NCI-H748 treated with DMSO at 0.1 percent for 48 hours (cell line): ENCODE data around the gene INAFM1.
"Not testable (repeated sequence)": the region's sequence is repeated elsewhere in the genome, so short reads cannot be mapped to it uniquely, and the experiment has no call there.

Experiments
- DNase-seq: peaks from one replicate; lab custom pipeline; 2025; lab: John Stamatoyannopoulos, UW

The INAFM1 gene

DNA sequence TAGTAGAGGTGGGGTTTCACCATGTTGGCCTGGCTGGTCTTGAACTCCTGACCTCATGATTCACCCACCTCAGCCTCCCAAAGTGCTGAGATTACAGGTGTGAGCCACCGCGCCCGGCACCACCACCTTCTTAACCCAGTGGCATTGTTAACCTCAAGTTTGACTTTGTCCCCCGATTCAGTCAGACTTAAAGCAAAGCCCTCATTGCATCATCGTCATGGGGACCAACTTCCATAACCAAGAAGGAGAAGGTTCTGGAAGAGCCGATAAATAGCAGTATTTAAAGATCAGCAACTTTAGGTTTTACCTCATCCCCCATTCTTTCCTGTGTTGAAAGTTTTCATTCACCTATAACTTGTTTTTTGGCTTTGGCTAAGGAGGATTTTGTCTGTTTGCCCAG lies 6.7 kb upstream of the INAFM1 start:
- DNase-seq, result no peak

- no peak for DNase-seq
Observed at GRCh38 chr19:47269596-47269995, 5.1 kb upstream of the INAFM1 start.

DNA sequence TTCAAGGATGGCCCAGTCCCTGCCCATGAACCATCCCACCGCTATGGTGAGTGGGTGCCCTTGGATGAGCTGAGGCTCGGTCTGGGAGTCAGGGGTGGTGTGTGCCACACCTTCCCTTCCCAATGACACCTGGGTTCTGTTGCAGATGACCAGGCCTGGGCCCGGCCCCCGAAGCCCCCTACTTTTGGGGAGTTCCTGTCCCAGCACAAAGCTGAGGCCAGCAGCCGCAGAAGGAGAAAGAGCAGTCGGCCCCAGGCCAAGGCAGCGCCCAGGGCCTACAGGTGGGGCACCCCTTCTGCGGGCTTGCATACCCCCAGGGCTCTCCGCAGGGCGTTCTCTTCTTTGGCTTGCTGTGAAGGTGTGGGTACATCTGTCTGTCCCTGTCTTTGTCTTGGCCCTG lies 4.3 kb upstream of the INAFM1 start:
- DNase-seq, result no peak

DNA sequence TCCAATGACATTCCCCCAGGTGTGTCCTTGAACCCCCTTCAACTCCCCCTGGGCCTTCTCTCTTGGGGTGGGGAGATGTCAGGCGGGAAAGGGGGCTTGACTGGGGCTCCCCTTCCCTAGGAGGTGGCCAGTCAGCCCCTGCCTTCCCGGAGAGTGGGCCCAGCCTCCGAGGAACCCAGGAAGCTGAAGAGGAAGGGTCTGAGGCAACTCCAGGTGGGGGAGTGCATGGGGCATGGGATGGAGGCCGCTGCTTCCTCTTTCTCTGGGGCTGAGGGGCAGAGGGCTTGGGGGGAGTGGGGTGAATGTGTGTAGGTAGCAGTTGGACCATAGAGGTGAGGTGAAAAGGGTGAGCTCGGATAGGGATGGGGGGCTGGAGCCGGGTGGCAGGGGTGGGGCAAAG lies 2.7 kb upstream of the INAFM1 start:
- no peak for DNase-seq

- DNase-seq, result no peak
Observed at GRCh38 chr19:47272448-47273312, 2.0 kb upstream of the INAFM1 start.

DNA sequence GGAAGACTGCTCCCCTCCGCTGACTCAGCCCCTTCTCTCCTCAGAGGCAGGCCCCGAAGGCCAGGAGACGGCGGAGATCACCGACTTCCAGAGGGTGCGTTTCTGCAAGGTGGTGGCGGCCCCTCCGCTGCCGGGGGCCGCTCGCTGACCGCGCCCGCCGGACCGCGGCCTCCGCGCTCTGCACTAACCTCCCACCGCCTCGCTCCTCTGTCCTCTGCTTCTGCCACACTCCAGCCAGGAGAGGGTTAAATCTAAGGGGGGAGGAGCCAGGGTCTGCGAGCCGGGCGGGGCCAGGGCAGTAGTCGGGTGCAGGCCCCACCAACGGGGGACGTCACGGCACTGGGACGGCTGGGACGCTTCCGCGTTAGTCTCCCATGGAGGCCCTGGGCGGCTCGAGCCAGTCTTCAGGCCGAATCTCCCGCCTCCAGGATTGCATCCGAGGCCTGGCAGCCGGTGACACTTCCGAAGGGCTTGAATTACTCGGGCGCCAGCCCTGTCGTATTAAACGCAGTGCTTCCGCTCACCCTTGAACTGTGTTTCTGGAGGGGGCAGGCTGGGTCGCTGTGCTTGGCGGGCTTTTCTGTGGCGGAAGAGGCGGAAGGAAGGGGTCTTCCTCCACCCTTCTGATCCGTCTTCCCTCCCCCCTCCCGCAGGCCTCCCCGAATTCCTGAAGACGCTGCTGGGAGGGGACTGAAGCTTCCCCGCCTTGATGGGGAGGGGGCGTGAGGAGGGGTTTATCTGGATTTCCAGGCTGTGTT lies 1.2 kb upstream of the INAFM1 start:
- peak; percentile 76 for DNase-seq

GRCh38 chr19:47274891-47275761 lies 441 bp downstream of the INAFM1 start:
- no peak for DNase-seq

DNA sequence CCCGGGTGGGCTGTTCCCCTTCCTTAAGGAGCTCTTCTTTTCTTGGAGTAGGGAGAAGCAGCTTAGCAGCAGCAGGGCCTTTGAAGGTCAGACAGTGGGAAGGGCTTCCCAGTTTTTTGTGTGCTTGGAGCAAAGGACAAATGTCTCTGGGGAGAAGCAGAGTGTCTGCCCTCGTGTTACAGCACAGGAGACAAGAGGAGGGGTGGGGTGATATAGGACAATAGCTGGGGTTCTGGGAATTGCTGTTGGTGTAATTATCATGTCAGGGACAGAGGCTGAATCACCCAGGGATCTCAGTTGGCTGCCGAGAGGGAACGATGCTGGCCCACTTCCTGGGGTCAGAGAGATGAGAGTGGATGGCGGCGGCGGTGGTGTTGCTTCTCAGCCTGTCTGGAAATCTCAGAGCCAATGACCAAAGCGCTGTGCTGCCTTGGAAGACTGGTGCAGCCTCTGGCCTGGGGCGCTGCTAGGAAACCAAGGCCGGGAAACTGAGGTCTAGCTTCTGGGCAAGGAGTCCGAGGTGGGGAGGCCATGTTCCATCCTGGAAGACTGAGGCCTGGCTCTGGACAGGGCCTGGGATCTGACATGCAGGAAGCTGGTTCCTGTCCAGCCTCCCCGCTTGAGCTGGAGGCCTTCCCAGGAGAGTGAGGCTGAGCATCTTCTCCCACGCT lies 1.2 kb downstream of the INAFM1 start:
- no peak for DNase-seq

GRCh38 chr19:47276513-47276912 lies 1.8 kb downstream of the INAFM1 start:
- DNase-seq, result not testable (repeated sequence)

GRCh38 chr19:47280183-47280797 lies 5.6 kb downstream of the INAFM1 start:
- no peak for DNase-seq

DNA sequence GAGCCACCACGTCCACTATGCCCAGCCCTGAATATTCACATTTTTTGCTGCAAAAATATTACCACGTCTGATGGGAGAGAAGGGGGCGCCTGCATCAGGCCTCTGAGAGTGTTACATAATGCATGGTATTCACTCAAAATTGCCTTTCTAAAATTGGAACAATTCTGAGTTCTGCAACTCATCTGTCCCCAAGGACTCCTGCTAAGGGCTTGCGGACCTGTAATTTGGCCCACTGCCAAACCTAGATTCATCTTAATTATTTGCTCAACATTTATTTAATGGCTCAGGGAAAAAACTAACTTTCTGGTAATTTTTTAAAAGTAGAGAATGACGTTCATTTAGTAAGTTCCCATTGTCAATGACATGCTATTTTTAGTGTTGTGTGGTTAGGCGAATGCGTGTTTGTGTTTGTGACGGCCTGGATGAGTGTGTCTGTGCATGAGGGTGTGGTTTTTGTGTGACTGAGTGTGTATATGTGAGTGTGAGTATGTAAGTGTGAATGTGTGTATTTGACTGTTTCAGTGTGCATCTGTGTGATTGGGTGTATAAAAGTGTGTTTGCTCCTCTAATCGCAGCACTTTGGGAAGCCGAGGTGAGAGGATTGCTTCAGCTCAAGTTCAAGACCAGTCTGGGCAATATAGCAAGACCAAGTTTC lies 8.8 kb downstream of the INAFM1 start:
- no peak for DNase-seq

- DNase-seq, result peak; percentile 70
Observed at GRCh38 chr19:47284324-47284899, 9.7 kb downstream of the INAFM1 start.

DNA sequence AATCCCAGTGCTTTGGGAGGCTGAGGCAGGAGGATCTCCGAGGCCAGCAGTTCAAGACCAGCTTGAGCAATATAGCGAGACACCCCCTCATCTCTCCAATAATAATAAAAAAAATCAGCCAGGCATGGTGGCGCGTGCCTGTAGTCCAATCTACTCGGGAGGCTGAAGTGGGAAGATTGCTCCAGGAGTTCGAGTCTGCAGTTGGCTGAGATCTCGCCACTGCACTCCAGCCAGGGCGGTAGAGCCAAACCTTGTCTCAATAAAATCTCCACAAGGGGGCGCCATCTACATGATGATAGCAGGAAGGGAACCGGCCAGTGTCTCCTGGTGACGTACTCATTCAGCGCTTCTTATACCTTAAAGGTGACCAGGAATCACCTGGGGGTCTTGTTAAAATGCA lies 21.4 kb downstream of the INAFM1 start:
- DNase-seq, result peak; percentile 89

DNA sequence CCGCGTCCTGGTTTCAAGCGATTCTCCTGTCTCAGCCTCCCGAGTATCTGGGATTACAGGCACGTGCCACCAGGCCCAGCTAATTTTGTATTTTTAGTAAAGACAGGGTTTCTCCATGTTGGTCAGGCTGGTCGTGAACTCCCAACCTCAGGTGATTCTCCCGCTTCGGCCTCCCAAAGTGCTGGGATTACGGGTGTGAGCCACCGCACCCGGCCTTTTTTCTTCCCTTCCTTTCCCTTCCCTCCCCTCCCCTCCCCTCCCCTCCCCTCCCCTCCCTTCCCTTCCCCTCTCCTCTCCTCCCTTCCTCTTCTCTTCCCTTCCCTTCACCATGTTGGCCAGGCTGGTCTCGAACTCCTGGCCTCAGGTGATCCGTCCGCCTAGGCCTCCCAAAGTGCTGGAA lies 26.2 kb downstream of the INAFM1 start:
- DNase-seq, result not testable (repeated sequence)

DNA sequence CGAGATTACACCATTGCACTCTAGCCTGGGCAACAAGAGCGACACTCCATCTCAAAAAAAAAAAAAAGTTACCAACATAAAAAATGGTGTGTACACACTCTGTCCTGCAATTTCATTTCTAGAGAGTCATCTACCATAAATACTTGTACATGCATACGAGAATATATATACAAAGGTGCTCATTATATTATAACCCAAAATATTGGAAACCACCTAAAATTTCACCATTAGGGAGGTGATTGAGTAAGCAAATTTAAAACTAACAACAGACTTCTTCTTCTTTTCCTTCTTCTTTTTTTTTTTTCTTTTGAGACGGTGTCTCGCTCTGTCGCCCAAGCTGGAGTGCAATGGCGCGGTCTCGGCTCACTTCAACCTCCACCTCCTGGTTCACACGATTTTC lies 27.6 kb downstream of the INAFM1 start:
- DNase-seq, result no peak

GRCh38 chr19:47303966-47304365 lies 29.3 kb downstream of the INAFM1 start:
- DNase-seq, result no peak

DNA sequence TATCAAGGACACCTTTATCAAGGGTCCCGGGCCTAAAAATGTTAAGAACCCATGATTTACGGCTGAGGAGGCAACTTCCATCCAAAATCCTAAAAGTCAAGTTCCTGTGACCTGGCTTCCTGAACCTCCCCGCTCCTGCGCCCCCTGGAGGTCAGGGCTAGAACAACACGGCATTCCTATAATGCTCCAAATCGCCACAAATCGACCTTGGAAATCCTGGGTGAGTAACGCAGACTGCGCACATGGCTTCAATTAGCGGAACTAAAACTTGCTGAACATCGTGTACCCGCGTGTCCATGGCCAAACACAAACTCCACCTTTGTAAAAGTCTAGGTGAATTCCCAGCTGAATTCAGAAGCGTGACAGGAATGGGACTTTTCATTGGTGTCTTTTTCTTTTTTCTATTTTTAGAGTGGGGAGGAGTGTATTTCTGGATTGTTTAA lies 30.6 kb downstream of the INAFM1 start:
- peak; percentile 51 for DNase-seq

- DNase-seq, result no peak
Observed at GRCh38 chr19:47306303-47306702, 31.6 kb downstream of the INAFM1 start.

DNA sequence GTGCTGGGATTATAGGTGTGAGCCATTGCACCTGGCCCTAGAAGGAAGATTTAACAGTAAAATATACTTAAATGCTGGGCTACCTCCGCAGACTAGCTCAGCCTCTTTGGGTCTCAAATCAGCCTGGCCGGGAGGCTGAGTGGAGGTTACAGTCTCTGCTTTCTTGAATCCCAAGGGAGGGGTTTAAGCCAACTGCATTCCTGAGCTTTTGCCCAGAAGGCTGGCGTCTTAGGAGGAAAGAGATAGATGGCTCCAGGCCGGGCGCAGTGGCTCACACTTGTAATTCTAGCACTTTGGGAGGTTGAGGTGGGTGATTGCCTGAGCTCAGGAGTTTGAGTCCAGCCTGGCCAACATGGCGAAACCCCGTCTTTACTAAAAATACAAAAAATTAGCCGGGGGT lies 34.4 kb downstream of the INAFM1 start:
- DNase-seq, result no peak

DNA sequence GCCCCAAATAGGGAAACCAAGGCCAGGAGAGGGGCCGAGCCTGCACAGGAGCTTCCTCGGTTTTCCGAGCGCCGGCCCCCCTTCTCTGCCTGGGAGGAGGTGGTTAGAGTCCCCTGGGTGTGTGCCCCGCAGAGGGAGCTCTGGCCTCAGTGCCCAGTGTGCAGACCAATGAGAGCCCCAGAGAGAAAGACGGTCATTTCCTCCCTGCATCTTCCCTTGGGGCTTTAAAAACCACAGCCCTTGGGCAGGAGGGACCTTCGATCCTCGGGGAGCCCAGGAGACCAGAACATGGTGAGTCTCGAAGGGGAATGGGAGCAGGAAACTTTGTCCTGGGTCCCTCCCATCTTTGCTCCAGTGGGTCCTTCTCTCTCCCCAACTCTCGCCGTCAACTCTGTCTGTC lies 34.9 kb downstream of the INAFM1 start, which contains the start of gene C5AR1:
Gene C5AR1 (plus strand): TSS at position 254 of the 400 bp plus-strand sequence. CDS start 35 bp downstream, at position 289.
- no peak for DNase-seq
